Measurements from ENCODE around the gene CH25H. TPM values are rescaled to one million over a fixed set of nuclear protein-coding genes. Genes with fewer than 3 reads are reported as not detected.

Gene CH25H
- total RNA-seq, 1 experiment from 2014 or later = 1.0 TPM

- H3K14ac ChIP-seq (ENCODE audit: insufficient read depth, low read length) = no peak overlapping the region
- H2BK12ac ChIP-seq (ENCODE audit: insufficient read length, low read depth, low read length) = no peak overlapping the region
- WGBS (ENCODE audit: extremely low coverage, insufficient read length, low lambda C conversion rate) = no CpG with 5 or more reads among the region's 7 CpGs
- H3K79me1 ChIP-seq (ENCODE audit: insufficient read depth, low read depth, low read length, poor library complexity, severe bottlenecking) = no peaks in the 10 kb centered on the region
- Mint-ChIP-seq H3K27me3 (ENCODE audit: low read depth) (no peaks in the 10 kb centered on the region), H3K4me3 (no peak overlapping the region), H3K36me3 (ENCODE audit: insufficient read depth in 1 of 3, low read depth in 3 of 3) (no peaks in the 10 kb centered on the region), H3K27ac (no peak overlapping the region), H3K4me1 (peaks cover 9% of the 10 kb centered on the region in 2 experiments), H3K9me3 (no peaks in the 10 kb centered on the region)
- no peak overlapping the region for H3K27ac ChIP-seq (ENCODE audit: insufficient read length, low read depth, low read length)
- H4K91ac ChIP-seq (ENCODE audit: insufficient read length, low read depth, low read length) = no peak overlapping the region
- no peak for DNase-seq
- no peak overlapping the region for H3K18ac ChIP-seq (ENCODE audit: insufficient read length, low read depth, low read length)
- peaks cover 3% of the 10 kb centered on the region for H3K23me2 ChIP-seq (ENCODE audit: insufficient read length, low read depth, low read length, poor library complexity, severe bottlenecking)
- no peak overlapping the region for H3K23ac ChIP-seq (ENCODE audit: insufficient read length, low read depth, low read length)
- no peak overlapping the region for H3T11ph ChIP-seq (ENCODE audit: low read length)
- H3K9ac ChIP-seq (ENCODE audit: extremely low read depth, insufficient read length, low read length) = no peak overlapping the region
- no peak overlapping the region for H3K4me2 ChIP-seq (ENCODE audit: insufficient read depth, insufficient read length, low read length)
- no peak overlapping the region for H2BK120ac ChIP-seq (ENCODE audit: low read depth, low read length, poor library complexity, severe bottlenecking)
- no peaks in the 10 kb centered on the region for H3K9me3 ChIP-seq (ENCODE audit: control insufficient read depth, low read depth, low read length)
- H3K79me2 ChIP-seq (ENCODE audit: insufficient read depth, low read length) = no peaks in the 10 kb centered on the region
- no peaks in the 10 kb centered on the region for H3K4me1 ChIP-seq (ENCODE audit: insufficient read depth, low read length)
- H2AFZ ChIP-seq (ENCODE audit: low read length) = no peak overlapping the region
- H2BK5ac ChIP-seq (ENCODE audit: insufficient read length, low read length) = no peak overlapping the region
- H2BK20ac ChIP-seq (ENCODE audit: low read depth, low read length, poor library complexity, severe bottlenecking) = no peak overlapping the region
- H4K20me1 ChIP-seq (ENCODE audit: control insufficient read depth, insufficient read depth, insufficient read length) = no peaks in the 10 kb centered on the region
- no peak overlapping the region for H2AK5ac ChIP-seq (ENCODE audit: insufficient read length, low read length)
- H4K8ac ChIP-seq (replicated peaks; ENCODE audit: insufficient read length, low read depth, low read length) = no peak overlapping the region
- H3K27me3 ChIP-seq (ENCODE audit: insufficient read depth, low read length) = peaks cover 4% of the 10 kb centered on the region; the same call in 1 of the 2 replicates
- no peak overlapping the region for H4K5ac ChIP-seq (ENCODE audit: insufficient read length, low read depth, low read length)
- no peak for TF ChIP-seq CTCF (conservative IDR thresholded peaks at IDR 0.05)
- H2BK15ac ChIP-seq (ENCODE audit: low read depth, low read length) = no peak overlapping the region
- H3K4ac ChIP-seq (ENCODE audit: low read depth, low read length) = no peak overlapping the region
- H3K56ac ChIP-seq (ENCODE audit: insufficient read length, low read depth, low read length) = no peak overlapping the region
These were observed 5.6 kb downstream of the CH25H start for GRCh38 chr10:89201345-89202032.

All from H9 (cell line).